Type B pancreatic cell (in vitro differentiated cells): ENCODE data around the gene NR1I2. TPM values are rescaled to one million over a fixed set of nuclear protein-coding genes. Genes with fewer than 3 reads are reported as not detected.

Source experiments
- DNase-seq: peaks from one replicate; pipeline ENCODE4 v3.0.0; 2021; ENCODE audit warnings: mixed read lengths; ENCODE audit not compliant: unreplicated experiment; ENCODE audit errors: extremely low spot score
- H3K27ac Mint-ChIP-seq: 2 replicates; pipeline ENCODE4 v1.8.0; 2021; ENCODE audit warnings: mild to moderate bottlenecking, mixed read lengths
- H3K27me3 Mint-ChIP-seq: 2 replicates; pipeline ENCODE4 v1.8.0; 2021; ENCODE audit warnings: mixed read lengths
- H3K36me3 Mint-ChIP-seq: 2 replicates; pipeline ENCODE4 v1.8.0; 2021; ENCODE audit warnings: mixed read lengths
- H3K4me1 Mint-ChIP-seq: one replicate; pipeline ENCODE4 v1.8.0; 2021; ENCODE audit warnings: mixed read lengths; ENCODE audit not compliant: unreplicated experiment
- H3K4me3 Mint-ChIP-seq: 2 replicates; pipeline ENCODE4 v1.8.0; 2021; ENCODE audit warnings: mild to moderate bottlenecking, mixed read lengths
- H3K9me3 Mint-ChIP-seq: 2 replicates; pipeline ENCODE4 v1.8.0; 2021; ENCODE audit warnings: mixed read lengths
- total RNA-seq: library from RNA; stranded (reverse); gene quantifications from 2 replicates; pipeline ENCODE4 v1.2.1, GENCODE V29; 2021; ENCODE audit warnings: low replicate concordance
- TF ChIP-seq, protein P1 (sequence below): fragments of 200-600 bp; sonication (generic); conservative IDR thresholded peaks from 2 replicates; pipeline ENCODE4 v1.5.0; 2021; ENCODE audit warnings: antibody characterized with exemption, mild to moderate bottlenecking

Gene NR1I2
- total RNA-seq, 1 donor from 2014 or later = 0.65 TPM

DNA sequence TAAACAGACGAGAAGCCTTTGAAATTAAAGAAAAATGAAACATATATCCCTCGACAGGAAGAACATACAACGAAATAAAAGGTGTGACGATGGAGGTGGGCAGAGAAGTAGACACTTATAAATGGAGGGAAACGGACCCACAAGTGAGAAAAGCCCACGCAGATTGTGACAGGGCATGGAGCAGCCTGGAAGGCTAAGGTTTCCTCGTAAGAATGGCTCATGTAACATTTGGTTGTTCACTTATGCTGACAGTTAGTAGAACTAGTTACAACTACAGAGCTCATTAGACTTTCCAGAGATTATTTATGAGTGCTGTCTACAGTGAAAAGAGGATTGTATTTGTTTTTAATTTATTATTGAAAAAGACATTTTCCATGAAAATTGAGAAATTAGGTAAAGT, 82.6 kb downstream of the NR1I2 start:
- Mint-ChIP-seq H3K36me3 (peaks cover 48% of the 10 kb centered on the region), H3K9me3 (no peaks in the 10 kb centered on the region), H3K27ac (no peak overlapping the region), H3K27me3 (no peaks in the 10 kb centered on the region), H3K4me3 (no peak overlapping the region), H3K4me1 (no peaks in the 10 kb centered on the region)
- DNase-seq = no peak
- TF ChIP-seq, protein P1, sequence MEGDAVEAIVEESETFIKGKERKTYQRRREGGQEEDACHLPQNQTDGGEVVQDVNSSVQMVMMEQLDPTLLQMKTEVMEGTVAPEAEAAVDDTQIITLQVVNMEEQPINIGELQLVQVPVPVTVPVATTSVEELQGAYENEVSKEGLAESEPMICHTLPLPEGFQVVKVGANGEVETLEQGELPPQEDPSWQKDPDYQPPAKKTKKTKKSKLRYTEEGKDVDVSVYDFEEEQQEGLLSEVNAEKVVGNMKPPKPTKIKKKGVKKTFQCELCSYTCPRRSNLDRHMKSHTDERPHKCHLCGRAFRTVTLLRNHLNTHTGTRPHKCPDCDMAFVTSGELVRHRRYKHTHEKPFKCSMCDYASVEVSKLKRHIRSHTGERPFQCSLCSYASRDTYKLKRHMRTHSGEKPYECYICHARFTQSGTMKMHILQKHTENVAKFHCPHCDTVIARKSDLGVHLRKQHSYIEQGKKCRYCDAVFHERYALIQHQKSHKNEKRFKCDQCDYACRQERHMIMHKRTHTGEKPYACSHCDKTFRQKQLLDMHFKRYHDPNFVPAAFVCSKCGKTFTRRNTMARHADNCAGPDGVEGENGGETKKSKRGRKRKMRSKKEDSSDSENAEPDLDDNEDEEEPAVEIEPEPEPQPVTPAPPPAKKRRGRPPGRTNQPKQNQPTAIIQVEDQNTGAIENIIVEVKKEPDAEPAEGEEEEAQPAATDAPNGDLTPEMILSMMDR = no peak

Other genes starting within 250 kb of the NR1I2 start
- gene CD80, start 222.5 kb upstream of the NR1I2 start, total RNA-seq = 0.10 TPM in 1 of 2 replicates, not detected in the other
- 2.9 and 3.3 TPM in 2 replicates for gene ADPRH, start 202.6 kb upstream of the NR1I2 start, total RNA-seq
- gene PLA1A, start 184.2 kb upstream of the NR1I2 start, total RNA-seq = 0.64 and 1.6 TPM in 2 replicates
- 1.4 and 2.6 TPM in 2 replicates for gene POPDC2, start 121.5 kb upstream of the NR1I2 start, total RNA-seq
- gene COX17, start 104.7 kb upstream of the NR1I2 start, total RNA-seq = 28.3 and 32.0 TPM in 2 replicates
- gene CFAP91, start 79.1 kb upstream of the NR1I2 start, total RNA-seq = 2.1 and 19.0 TPM in 2 replicates